A673 (cell line): ENCODE measurements around the gene SUPT3H. TPM values are rescaled to one million over a fixed set of nuclear protein-coding genes. Genes with fewer than 3 reads are reported as not detected.

Experiments
- BruUV-seq: library from RNA; stranded (reverse); fragments of 400-500 nt; replicated peaks from 2 replicates; lab custom pipeline; 2021; lab: Mats Ljungman, UMichigan
- CTCF ChIA-PET: fragments of 300-600 bp; sonication (Branson Sonifier 250); formaldehyde crosslinking; loops from one replicate; lab custom pipeline; 2022; ENCODE audit warnings: antibody characterized with exemption; lab: Charles Lee
- POLR2A ChIA-PET: fragments of 300-600 bp; sonication (Branson Sonifier 250); formaldehyde crosslinking; loops from one replicate; lab custom pipeline; 2022; ENCODE audit warnings: antibody characterized with exemption; ENCODE audit not compliant: low non-redundant PET; lab: Charles Lee
- DNase-seq: peaks from one replicate; pipeline ENCODE4 v3.0.0-alpha.2; 2015; ENCODE audit warnings: low spot score
- H3K27ac ChIP-seq: fragments of 200-600 bp; sonication (generic); 2 replicates; pipeline ENCODE4 v1.5.1; 2016; ENCODE audit warnings: mixed run types, low read depth, mild to moderate bottlenecking, mixed read lengths, antibody characterized with exemption, low read length; ENCODE audit not compliant: poor library complexity, severe bottlenecking
- H3K27me3 ChIP-seq: fragments of 200-600 bp; sonication (generic); replicated peaks from 2 replicates; pipeline ENCODE4 v1.6.1; 2017; ENCODE audit warnings: mixed run types, low read depth, mild to moderate bottlenecking, mixed read lengths, antibody characterized with exemption, low read length; ENCODE audit not compliant: insufficient read depth, poor library complexity
- H3K36me3 ChIP-seq: fragments of 200-600 bp; sonication (generic); 2 replicates; pipeline ENCODE4 v1.6.1; 2016; ENCODE audit warnings: mixed run types, mild to moderate bottlenecking, mixed read lengths, antibody characterized with exemption, low read length; ENCODE audit not compliant: insufficient read depth, poor library complexity, severe bottlenecking
- H3K4me1 ChIP-seq: fragments of 200-600 bp; sonication (generic); 2 replicates; pipeline ENCODE4 v1.6.1; 2017; ENCODE audit warnings: mixed run types, mild to moderate bottlenecking, mixed read lengths, antibody characterized with exemption, low read length; ENCODE audit not compliant: insufficient read depth, poor library complexity, severe bottlenecking
- H3K4me3 ChIP-seq: fragments of 200-600 bp; sonication (generic); 2 replicates; pipeline ENCODE4 v1.5.1; 2016; ENCODE audit warnings: low read depth, mixed run types, mild to moderate bottlenecking, mixed read lengths, low read length; ENCODE audit not compliant: poor library complexity, severe bottlenecking
- H3K9me3 ChIP-seq: fragments of 200-600 bp; sonication (generic); 2 replicates; pipeline ENCODE4 v1.6.1; 2016; ENCODE audit warnings: mixed run types, low read depth, mild to moderate bottlenecking, mixed read lengths, antibody characterized with exemption, low read length; ENCODE audit not compliant: poor library complexity, severe bottlenecking
- EZH2 ChIP-seq: fragments of 200-600 bp; sonication (generic); IDR thresholded peaks from 2 replicates; pipeline ENCODE4 v1.6.1; 2017; ENCODE audit warnings: borderline replicate concordance, low read depth, mild to moderate bottlenecking, mixed read lengths, antibody characterized with exemption, low read length; ENCODE audit not compliant: poor library complexity, severe bottlenecking
- intact Hi-C: fragments of 100-400 bp; cut with micrococcal nuclease; formaldehyde crosslinking; loops from one replicate; pipeline ENCODE4 v1.10.0; 2022; ENCODE audit not compliant: unreplicated experiment
- total RNA-seq: library from RNA; stranded (reverse); gene quantifications from 2 replicates; pipeline ENCODE4 v1.2.3, GENCODE V29; 2021
- TF ChIP-seq, protein P1 (sequence below): fragments of 300-800, 200-600 bp; sonication (generic); conservative IDR thresholded peaks from 2 replicates; pipeline ENCODE4 v1.5.1; 2017; ENCODE audit warnings: low read depth, mild to moderate bottlenecking, antibody characterized with exemption, low read length, moderate library complexity, mixed read lengths

SUPT3H gene
- total RNA-seq, 1 experiment from 2014 or later: 10.8 TPM

DNA sequence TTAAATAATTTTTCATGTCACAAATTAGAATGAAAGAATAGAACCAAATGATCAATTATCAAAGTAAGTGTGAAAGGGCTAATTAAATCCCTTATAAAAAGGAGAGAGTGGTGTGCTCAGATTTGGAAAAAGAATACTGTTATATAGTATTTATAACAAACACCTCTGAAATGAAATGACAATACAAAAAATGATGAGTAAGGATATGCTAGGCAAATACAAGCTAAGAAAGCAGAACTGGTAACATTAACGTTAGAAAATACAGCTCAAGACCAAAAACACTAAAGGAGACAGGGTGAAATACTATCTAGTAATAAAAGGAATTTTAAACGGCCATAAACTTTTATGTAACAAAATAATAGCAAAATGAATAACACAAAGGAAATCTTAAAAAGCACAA, 373.8 kb downstream of the SUPT3H start:
- Histone ChIP-seq H3K4me3 (no peak overlapping the region), H3K9me3 (no peaks in the 10 kb centered on the region), H3K36me3 (no peaks in the 10 kb centered on the region), H3K27ac (no peak overlapping the region), H3K4me1 (no peaks in the 10 kb centered on the region), H3K27me3 (no peaks in the 10 kb centered on the region)
- no TSS peak for BruUV-seq
- no peak for DNase-seq
- POLR2A ChIA-PET: interaction anchor here (0.6 kb wide), 1 partner anchor 120 kb away, joined by 9 read pairs; no protein-coding TSS in a partner anchor
- TF ChIP-seq, protein P1, sequence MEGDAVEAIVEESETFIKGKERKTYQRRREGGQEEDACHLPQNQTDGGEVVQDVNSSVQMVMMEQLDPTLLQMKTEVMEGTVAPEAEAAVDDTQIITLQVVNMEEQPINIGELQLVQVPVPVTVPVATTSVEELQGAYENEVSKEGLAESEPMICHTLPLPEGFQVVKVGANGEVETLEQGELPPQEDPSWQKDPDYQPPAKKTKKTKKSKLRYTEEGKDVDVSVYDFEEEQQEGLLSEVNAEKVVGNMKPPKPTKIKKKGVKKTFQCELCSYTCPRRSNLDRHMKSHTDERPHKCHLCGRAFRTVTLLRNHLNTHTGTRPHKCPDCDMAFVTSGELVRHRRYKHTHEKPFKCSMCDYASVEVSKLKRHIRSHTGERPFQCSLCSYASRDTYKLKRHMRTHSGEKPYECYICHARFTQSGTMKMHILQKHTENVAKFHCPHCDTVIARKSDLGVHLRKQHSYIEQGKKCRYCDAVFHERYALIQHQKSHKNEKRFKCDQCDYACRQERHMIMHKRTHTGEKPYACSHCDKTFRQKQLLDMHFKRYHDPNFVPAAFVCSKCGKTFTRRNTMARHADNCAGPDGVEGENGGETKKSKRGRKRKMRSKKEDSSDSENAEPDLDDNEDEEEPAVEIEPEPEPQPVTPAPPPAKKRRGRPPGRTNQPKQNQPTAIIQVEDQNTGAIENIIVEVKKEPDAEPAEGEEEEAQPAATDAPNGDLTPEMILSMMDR: no peak
- no peak for TF ChIP-seq EZH2
- CTCF ChIA-PET: no interaction called here
- intact Hi-C loops: no loop called here

DNA sequence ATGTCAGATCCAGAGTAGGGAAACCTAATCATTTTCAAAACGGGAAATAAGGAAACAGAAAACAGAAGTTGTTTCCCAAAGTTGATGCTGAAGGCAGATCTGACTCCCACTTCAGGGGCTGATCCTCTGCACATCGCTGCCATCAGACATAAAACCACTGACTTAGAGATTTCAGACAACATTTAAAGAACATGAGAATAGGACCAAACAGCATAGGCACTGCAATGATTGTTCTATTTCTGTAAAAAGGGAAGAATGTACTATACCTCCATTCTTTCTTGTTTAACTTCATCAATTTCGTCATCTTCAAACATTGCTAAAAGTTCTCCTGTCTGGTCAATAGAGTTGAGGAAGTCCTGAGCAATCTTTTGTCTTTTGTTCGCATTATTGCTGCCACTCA, 374.3 kb downstream of the SUPT3H start:
- TF ChIP-seq, protein P1: no peak
- TF ChIP-seq EZH2: no peak
- H3K9me3 ChIP-seq: no peaks in the 10 kb centered on the region
- H3K36me3 ChIP-seq: no peaks in the 10 kb centered on the region
- H3K4me1 ChIP-seq: no peaks in the 10 kb centered on the region
- H3K4me3 ChIP-seq: no peak overlapping the region
- intact Hi-C loops: no loop called here
- BruUV-seq: no TSS peak
- DNase-seq: no peak
- ChIA-PET POLR2A (interaction anchor here (0.6 kb wide), 1 partner anchor 119 kb away, joined by 9 read pairs; no protein-coding TSS in a partner anchor), CTCF (no interaction called here)
- H3K27ac ChIP-seq: no peak overlapping the region
- no peaks in the 10 kb centered on the region for H3K27me3 ChIP-seq

DNA sequence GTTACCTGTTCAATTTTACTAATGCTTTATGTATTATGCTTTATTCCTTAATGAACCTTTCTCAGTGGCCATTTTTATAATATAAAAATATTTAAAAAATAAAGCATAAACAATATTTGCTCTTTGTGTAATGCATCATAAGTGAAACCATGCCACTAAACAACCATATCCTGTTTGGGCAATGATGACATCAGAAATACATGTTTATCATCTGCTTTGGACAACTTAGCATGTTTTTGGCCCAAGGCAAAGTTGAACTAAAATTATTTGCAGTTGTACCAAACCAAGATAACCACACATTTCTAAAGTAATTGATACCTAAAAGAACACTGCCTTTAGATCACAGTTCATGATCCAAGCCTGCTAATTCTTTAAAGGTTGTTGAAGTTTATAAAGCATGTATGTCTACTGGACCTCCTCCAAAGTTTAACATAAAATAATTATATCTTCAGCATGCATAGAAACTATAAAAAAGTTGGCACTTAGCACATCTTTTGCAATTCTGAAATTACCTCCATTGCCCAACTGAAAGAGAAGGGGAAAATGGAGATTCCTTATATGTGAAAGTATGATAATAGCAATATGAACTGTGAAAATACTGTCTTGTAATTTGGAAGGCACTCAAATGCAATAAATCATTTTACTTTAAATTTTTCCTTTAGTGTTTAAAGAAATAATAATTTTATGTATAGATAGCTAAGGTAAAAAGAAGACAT, 375.2 kb downstream of the SUPT3H start:
- no peak for TF ChIP-seq EZH2
- TF ChIP-seq, protein P1: no peak
- Histone ChIP-seq H3K4me3 (no peak overlapping the region), H3K4me1 (no peaks in the 10 kb centered on the region), H3K27me3 (no peaks in the 10 kb centered on the region), H3K36me3 (no peaks in the 10 kb centered on the region), H3K9me3 (no peaks in the 10 kb centered on the region), H3K27ac (no peak overlapping the region)
- BruUV-seq: no TSS peak
- intact Hi-C loops: no loop called here
- no peak for DNase-seq
- CTCF ChIA-PET: no interaction called here
- POLR2A ChIA-PET: no interaction called here
